ENCODE data around the gene SPATC1L.
A peak's percentile ranks its signal among the peaks of the same experiment; 100 is the strongest.
"Not testable (repeated sequence)": the region's sequence is repeated elsewhere in the genome, so short reads cannot be mapped to it uniquely, and the experiment has no call there.

Gene SPATC1L

DNA sequence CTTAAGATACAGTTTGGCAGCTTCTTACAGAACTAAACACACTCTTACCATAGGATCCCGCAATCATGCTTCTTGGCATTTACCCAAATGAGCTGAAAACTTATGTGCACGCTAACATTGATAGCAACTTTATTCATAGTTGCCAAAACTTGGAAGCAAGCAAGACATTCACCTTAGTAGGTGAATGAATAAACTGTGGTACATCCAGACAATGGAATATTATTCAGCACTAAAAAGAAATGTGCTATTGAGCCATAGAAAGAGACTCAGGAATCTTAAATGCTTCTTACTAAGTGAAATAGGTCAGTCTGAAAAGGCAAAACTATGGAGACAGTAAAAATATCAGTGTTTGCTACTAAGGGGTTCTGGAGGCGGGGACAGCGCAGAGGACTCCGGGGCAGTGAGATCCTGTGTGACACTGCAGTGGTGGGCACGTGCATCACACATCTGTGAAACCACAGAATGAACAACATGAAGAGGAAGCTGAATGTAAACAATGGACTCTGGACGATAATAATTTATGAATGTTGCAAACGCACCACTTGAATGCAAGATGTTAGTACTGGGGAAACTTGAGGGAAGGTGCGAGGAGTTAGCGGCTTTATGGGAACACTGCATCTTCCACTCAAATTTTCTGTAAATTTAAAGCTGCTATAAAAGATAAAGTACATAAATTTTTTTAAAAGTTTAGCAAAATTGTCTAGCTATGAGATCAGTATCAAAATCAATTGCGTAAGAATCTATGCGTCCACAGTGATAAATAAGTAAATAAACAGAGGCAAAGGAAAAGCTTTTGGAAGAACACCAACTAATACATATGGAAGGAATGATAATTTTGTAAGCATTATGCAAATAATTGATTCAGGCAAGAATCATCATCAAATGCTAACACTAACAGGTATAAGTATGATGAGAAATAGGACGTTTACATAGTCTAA is 15.4 kb upstream of the SPATC1L start:
- DNase-seq = no peak

DNA sequence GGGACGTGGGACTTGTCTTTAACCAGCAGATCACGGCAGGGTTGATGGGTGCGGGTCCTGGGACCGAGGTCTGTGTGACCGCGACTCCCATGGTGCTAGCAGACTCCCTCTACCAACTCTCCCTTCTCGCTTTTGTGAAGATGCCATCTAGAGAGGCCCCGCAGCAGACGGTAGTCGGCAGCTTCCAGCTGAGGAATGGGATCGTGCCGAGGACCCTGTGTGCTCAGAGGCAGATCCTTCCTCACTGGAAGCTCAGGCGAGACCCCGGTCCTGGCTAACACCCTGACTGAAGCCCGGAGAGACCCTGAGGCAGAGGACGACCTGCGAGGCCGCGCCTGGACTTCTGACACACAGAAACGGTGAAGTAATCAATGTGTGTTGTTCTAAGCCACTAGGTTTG is 12.5 kb upstream of the SPATC1L start:
- DNase-seq = no peak

DNA sequence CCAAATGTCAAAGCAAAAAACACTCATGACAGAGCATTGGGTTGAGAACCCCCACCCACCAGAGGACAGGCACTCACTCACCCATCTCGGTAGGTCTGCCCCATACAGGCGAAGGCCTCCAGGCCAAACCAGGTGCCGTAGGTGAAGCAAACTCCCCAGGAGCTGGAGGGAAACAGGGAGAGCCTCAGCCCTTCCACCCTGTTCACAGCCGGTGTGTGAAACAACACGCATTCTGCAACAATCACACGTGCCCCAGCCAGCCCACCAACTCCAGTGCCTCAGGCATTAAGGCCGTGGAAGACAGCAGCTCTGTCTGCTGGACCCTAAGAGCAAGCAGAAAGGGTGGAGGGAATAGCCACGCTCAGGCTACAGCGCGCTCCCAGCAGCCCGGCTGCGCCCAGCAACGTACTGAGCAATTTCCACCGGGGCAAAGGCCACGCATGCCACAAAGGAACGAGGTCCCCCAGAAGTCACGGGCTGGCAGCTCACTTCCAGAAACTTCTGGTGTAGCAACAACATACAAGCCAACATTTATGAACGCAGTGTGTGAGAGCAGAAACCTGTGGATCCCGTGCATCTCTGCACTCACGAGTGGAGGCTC is 11.4 kb upstream of the SPATC1L start:
- DNase-seq = no peak

DNA sequence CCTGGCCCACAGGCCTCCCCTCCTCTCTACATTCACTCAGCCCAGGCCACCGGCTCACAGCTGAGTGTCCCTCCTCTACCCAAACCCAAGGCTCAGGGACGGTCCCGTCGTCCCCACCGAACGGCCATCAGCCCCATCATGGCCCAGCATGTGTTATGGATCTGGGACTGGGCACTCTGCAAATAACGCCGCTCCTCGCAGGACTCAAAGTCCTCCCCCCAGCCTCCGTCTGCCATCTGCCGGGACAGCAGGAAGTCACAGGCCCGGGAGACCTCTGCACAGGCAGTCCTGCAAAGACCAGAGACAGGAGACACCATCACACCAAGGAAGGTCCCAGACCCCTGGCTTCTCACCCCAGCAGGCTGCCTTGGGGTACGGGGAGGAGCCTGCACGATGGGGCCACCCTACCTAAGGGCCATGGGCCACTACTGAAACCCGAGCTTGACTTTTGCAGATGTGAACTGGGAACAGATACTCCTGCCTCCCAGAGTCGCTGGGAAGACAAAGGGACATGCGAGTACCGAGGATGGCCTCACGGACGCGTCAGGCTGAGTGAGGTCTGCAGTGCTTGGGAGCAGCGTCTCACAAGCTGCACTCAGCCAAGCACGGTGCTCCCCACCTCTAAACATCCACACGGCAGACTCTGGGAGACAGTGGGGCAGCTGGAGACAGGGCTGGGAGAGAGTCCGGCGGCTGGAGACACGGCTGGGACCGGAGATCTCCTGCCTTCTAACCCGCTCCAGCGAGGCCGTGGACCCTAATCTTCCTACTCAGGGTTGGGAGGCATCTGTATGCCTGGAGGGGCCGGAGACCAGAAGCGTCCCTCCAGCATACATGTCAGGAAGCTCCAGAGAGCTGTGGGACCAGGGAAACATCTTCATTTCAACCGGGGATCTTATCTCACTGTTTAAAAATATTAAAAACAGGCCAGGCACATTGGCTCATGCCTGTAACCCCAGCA is 10.4 kb upstream of the SPATC1L start:
- DNase-seq = no peak

DNA sequence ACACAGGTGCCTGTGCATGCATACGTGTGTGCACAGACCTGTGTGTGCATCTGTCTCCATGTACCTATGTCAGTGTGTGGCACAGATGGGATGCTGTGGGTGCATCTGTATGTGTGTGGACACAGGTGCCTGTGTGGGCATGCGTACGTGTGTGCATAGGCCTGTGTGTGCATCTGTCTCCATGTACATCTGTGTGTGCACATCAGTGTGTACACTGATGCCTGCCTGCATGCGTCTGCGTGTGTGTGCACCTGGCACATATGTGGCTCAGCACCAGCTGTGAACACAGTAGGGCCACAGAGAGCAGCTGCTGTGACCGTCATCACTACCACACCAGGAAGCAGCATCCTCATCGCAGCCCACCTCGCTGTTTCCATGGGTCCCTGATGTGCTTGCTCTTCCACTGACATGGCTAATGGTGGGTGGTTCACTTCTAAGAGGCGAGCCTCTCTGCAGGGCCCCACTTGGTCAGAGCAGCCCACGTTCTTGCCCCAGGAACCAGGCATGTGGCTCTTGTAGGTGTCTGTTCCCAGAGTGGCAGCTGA is 9.6 kb upstream of the SPATC1L start:
- DNase-seq = no peak

DNA sequence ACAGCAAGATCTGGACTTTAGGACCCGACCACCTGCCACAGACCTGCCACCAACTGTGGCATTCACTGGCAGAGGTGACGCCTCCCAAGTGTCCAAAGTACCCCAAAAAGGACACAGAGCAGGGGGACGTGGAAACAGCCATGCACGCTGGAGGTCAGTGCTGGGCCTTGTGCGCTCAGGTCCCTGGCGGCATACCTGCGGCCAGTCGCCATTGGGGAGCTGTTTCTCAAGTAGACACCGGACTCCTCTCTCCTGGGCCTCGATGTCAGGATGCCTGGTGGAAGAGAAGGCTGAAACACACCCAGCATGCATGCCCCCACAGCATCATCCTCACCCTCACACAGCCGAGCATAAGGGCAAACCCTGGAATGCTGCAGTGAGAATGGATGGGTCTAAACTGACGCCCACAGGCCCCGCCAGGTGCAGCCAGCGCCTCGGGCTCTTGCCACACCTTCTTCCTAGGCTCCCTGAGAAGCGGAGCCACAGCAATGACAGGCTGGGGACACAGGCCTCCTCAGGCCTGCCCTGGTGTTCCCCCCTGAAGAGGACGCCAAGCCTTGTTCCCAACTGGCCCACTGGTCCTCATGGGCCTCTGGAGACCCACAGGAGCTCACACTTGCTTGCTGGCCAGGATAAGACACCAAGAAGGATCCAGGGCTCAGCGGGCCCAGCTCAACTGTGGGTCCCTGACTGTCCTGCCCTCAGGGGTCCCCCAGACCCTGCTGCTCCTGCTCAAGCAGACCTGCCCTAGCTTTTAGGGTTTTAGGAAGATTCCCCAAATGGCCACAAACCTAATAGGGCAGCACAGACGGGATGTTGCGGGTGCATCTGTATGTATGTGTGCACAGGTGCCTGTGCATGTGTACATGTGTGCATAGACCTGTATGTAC is 7.7 kb upstream of the SPATC1L start:
- DNase-seq = no peak

DNA sequence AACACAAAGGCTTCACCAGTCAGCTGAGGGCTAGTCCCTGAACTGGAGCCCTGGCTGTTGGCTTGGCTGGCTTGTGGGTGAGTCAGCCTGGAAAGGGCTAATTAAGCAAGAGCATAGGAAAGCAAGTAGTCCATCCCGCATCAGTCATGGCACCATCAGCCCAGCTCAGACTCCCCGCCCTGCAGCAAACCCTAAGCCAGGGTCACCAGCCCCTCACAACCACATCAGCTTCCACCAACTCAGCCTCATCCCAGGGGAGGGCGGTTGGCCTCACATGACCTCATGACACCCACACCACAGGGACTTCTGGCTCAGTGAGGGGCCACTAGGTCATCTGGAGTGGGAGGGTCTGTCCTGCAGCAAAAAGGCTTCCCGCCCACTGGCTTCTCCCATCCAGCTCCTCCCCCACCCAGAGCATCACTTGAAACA is 7.0 kb upstream of the SPATC1L start:
- no peak for DNase-seq

DNA sequence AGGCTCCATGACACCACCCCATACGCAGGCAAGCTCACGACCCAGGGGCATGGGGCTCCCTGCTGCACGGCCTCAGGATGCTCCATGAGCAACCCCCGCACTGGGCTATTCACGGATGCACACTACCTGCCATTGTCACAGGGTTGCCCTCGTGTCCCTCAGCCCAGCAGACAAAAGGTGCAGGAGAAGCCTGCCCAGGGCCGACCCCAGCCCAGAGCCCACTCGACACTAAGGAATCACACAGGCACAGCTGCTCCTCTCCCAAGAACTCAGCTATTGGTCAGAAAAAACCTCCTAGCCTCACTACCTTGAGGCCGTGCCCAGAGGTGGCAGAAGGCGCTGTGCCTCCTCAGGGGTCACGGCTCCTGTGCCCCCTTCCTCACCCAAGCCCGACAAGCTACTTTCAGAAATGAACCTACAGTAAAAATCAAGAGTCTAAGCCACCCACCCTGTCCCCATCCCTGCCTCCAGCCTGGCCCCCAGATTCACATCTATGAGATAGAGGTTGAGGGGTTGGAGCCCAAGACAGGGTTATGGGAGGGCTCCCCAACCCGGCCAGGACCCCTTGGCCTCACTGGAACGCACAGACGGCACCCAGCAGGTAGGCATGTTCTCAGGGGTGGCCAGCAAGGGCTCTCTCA is 6.4 kb upstream of the SPATC1L start:
- DNase-seq = no peak

DNA sequence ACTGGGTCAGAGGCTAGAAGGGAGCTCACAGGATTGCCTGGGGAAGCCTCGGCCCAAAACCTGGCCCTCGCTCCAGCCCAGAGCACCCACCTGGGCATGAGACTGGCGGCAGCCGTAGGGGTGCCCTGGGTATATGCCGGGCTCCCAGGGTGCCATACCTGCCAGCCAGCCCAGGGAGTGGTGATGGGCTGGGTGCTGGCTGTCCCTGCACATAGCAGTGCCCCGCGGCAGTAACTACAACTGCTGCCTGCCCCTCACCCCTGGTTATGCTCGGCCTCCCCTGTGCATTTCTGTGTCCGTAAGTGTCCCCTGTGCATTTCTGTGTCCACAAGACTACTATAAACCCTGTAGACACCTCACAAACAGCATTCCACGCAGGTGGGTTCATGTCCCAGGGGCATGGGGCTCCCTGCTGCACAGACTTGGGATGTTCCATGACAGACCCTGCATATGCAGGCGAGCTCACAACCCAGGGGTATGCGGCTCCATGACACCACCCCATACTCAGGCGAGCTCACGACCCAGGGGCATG is 5.8 kb upstream of the SPATC1L start:
- no peak for DNase-seq

DNA sequence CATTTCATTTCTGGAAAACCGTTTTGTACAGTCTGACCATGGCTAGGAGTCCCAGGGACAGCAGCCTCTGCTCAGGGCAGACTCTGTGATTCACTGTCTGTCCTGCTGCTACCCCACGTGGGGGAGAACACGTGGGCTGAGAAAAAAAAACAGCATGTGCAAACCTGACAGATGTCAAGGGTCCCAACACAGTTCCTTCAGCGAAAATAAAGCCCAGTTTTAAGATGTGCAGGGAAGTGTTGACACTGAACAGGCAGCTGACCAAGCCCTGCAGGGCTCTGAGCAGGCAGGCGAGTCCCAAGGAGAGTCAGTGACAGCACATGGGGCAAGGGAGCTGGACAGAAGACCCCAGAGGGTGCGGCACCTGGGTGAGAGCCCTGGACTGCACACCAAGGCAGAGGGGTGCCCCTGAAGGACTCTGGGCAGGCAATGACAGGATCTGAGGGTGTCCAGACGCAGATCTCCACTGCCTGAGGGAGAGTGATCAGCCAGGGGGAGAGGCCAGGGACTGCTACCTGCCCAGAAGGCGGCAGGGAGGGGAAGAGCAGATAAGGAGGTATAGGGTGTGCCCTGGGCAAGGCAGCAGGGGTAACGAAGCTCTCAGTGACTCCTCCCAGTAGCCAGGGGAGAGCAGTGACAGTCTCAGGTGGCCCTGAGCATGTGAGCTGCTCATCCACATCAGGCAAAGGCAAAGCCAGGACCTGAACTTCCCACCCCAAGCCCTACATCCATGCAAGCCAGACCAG is 5.1 kb upstream of the SPATC1L start:
- DNase-seq = peak in 1 of 2 experiments; percentile 72

DNA sequence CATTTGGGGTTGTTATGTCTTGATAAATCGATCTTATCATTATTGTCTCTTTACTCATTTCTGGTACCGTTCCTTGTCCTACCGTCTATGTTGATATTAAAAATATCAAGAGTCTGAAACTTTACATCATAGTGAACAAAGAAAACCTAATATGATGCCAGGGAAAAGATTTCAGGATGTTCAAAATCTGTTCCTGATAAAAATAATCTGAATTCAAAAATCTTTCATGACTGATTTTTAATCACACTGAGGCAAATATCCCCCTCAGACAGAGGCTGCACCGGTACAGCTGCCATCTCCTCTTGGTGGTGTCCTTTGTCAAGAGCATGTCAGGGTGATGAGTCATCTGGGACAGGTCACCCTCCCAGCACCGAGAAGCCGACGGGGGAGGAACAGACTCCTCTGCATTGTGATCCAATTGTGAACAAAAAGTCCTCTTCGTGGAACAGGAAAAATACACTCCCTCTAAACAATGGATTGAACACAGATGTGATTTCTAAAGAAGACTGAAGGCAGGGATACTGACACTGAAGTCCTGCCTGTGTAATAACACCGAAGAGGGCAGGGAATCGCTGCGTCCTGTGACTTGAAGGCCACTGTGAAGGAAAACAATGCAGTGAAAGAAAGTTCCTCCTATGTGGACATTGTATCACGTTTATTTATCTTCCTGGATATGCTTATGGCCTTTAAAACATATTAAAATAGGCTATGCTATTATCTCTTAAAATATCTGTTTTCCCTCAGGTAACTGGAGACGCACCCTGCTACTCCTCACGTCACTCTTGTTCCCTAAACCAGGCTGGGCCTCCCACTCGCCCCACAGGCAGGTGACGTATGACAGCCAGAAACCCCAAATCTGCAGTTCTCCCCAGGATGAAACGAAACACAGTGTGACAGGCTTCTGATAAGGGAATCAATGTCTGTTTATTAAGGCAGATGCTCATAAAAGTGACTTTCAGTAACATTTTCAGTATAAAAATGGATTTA is 4.3 kb upstream of the SPATC1L start:
- DNase-seq = peak in 1 of 2 experiments; percentile 36

DNA sequence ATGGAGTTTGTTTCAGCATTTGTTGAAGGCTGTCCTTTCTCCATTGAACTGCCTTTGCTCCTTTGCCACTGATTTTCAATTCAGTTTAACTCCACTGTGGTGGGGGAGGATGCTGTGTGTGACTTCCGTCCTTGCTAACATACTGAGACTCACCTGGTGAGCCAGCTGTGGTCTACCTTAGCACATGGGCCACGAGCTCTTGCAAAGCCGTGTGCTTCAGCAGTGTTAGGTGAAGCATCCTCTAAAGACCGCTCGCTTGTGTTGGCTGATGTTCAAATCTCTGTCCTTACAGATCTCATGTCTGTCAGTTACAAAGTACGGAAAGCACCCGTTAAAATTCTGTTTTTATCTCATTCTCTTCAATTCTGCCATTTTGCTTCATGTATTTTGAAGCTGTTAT is 3.6 kb upstream of the SPATC1L start:
- no peak for DNase-seq

DNA sequence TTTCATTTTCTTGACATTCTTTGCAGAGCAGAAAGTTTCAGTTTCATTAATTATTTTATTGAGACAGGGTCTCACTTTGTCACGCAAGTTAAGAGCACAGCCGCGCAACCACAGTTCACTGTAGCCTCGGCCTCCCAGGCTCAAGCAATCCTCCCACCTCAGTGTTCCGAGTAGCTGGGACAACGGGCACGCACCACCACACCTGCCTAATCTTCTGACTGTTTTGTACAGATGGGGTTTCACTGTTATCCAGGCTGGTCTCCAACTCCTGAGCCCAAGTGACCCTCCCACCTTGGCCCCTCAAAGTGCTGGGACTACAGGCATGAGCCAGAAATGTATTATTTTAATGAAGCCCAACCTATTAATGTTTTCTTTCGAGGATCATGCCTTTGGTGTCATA is 3.0 kb upstream of the SPATC1L start:
- DNase-seq = no peak

DNA sequence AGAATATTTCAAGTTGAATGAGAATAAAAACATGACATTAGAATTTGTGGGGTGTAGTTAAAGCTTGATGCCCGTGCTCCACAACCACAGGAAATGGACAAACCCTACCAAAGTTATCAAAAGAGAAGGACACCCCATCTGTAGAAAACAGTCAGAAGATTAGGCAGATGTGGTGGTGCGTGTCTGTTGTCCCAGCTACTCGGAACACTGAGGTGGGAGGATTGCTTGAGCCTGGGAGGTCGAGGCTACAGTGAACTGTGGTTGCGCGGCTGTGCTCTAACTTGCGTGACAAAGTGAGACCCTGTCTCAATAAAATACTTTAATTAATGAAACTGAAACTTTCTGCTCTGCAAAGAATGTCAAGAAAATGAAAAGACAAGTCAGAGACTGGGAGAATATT is 1.5 kb upstream of the SPATC1L start:
- DNase-seq = no peak

DNA sequence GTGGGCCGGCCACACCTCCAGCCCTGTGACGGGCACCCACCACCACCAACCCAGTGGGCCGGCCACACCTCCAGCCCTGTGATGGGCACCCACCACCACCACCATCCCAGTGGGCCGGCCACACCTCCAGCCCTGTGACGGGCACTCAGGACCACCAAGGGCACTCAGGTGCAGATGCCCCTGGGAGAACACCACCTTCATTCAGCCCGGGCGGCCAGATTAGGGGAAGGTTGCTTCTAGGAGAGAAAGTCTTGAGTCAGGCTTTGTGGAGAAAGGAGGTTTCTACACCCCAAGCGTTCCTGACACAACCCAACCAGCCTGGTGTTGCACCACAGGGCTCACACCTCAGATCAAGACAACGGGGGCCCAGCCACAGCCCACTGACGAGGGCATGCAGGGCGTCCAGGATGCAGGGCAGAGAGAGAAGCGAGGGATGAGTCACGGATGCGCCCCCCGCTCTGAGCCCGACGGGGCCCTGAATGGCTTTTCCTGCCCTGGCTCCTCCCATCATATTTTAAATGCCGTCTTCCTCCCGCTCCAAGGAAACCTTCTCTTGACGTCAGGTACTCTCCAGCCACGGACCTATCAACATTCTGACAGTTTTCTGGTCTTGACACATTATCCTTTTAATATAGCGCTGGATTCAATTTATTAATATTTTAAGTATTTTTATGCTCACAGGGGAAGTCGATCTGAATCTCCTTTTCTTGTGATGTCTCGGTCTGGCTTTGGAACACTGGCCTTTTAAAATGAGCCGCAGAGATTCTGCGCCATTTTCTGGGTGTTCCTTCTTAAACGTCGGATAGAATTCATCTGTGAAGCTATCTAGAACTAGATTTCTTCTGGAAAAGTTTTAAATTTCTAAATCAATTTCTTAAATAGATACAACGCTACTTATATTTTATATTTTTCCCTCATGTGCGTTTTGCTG is 631 bp upstream of the SPATC1L start:
- DNase-seq = peak in 1 of 2 experiments; percentile 54

DNA sequence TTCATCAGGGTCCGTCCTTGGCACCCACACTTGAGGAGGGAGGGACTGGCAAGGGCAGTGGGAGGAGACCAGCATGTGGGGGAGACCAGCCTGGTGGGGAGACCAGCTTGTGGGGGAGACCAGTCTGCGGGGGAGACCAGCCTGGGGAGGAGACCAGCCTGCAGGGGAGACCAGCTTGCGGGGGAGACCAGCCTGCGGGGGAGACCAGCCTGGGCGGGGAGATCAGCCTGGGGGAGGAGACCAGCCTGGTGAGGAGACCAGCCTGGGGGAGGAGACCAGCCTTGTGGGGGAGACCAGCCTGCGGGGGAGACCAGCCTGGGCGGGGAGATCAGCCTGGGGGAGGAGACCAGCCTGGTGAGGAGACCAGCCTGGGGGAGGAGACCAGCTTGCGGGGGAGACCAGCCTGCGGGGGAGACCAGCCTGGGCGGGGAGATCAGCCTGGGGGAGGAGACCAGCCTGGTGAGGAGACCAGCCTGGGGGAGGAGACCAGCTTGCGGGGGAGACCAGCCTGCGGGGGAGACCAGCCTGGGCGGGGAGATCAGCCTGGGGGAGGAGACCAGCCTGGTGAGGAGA is 836 bp downstream of the SPATC1L start:
- DNase-seq = not testable (repeated sequence)

DNA sequence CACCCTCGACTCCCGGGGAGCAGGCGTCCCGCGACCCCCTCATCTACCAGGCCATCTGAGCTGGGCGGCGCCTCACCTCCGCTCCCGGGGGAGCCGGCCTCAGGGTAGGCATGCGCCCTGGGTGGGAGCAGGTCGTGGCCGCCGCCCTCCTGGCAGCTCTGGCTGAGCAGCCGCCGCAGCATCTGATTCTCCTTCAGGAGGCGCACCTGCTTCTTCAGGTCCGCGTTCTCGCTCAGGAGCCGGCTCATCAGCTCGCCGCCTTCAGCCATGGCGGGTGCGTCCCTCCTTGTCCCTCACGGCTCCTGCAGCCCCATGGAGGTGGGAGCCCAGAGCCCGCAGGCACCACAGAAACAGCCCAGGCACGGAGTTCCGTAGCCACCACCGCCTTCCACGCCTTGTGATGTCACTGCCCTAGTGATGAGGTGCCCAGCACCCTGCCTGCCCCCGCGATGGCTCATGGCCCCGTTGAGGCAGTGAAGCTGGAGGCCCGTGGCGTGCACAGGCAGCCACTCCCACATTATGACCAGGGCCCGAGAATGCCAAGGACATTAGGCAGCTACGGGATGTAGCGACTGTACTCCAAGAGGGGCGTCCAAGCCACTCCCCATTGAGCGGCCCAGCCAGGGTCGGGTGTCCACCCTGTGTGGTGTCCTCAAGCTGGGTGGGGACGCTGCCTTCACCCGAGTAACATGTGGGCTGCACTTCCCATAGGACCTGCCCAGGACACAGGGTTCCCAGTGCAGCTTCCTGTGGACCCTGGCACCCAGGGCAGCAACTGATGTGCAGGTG is 1.5 kb downstream of the SPATC1L start:
- no peak for DNase-seq
